HepG2 (cell line): ENCODE data around the gene SEC63. TPM values are rescaled to one million over a fixed set of nuclear protein-coding genes. Genes with fewer than 3 reads are reported as not detected.
A peak's percentile ranks its signal among the peaks of the same experiment; 100 is the strongest.

Experiments
- AGO1 ChIP-seq: fragments of 200-400 bp; formaldehyde crosslinking; IDR thresholded peaks from 2 replicates; pipeline ENCODE4 v1.6.1; 2017; ENCODE audit warnings: mild to moderate bottlenecking, low read depth, low read length, moderate library complexity; ENCODE audit not compliant: poor library complexity, severe bottlenecking
- ERF ChIP-seq: IDR thresholded peaks from 2 replicates; pipeline ENCODE4 v1.6.1; 2018; ENCODE audit warnings: missing biosample characterization, missing genetic modification reagents
- GPN1 ChIP-seq: sonication (generic); formaldehyde crosslinking; IDR thresholded peaks from 2 replicates; pipeline ENCODE4 v1.5.1; 2020; ENCODE audit warnings: missing genetic modification reagents, borderline replicate concordance
- HNF4A ChIP-seq: sonication (generic); formaldehyde crosslinking; IDR thresholded peaks from 2 replicates; pipeline ENCODE4 v1.4.0; 2020; ENCODE audit warnings: missing genetic modification reagents
- NFE2 ChIP-seq: sonication (generic); formaldehyde crosslinking; IDR thresholded peaks from 2 replicates; pipeline ENCODE4 v1.4.0; 2020; ENCODE audit warnings: missing genetic modification reagents
- PAWR ChIP-seq: sonication (generic); formaldehyde crosslinking; IDR thresholded peaks from 2 replicates; pipeline ENCODE4 v1.4.0; 2020; ENCODE audit warnings: missing genetic modification reagents, mild to moderate bottlenecking, borderline replicate concordance
- PHF5A ChIP-seq: IDR thresholded peaks from one replicate; pipeline ENCODE4 v1.6.1; 2018; ENCODE audit warnings: low read depth, missing genetic modification reagents; ENCODE audit not compliant: unreplicated experiment
- PHF8 ChIP-seq: sonication (generic); formaldehyde crosslinking; IDR thresholded peaks from 2 replicates; pipeline ENCODE4 v1.5.0; 2020; ENCODE audit warnings: missing genetic modification reagents
- POGZ ChIP-seq: sonication (generic); formaldehyde crosslinking; IDR thresholded peaks from 2 replicates; pipeline ENCODE4 v1.4.0; 2020; ENCODE audit warnings: mild to moderate bottlenecking, missing genetic modification reagents
- PRDM15 ChIP-seq: sonication (generic); formaldehyde crosslinking; IDR thresholded peaks from 2 replicates; pipeline ENCODE4 v1.4.0; 2020; ENCODE audit warnings: missing genetic modification reagents
- RARA ChIP-seq: IDR thresholded peaks from 2 replicates; pipeline ENCODE4 v1.6.1; 2016; ENCODE audit warnings: missing genetic modification reagents, missing compliant biosample characterization
- SNAPC2 ChIP-seq: sonication (generic); formaldehyde crosslinking; IDR thresholded peaks from 2 replicates; pipeline ENCODE4 v1.8.1; 2022; ENCODE audit warnings: mild to moderate bottlenecking, missing genetic modification reagents
- ZBTB21 ChIP-seq: sonication (generic); formaldehyde crosslinking; IDR thresholded peaks from 2 replicates; pipeline ENCODE4 v1.4.0; 2020; ENCODE audit warnings: missing genetic modification reagents
- ZNF17 ChIP-seq: sonication (generic); formaldehyde crosslinking; IDR thresholded peaks from 2 replicates; pipeline ENCODE4 v1.5.0; 2020; ENCODE audit warnings: mild to moderate bottlenecking, missing genetic modification reagents
- ZNF607 ChIP-seq: sonication (generic); formaldehyde crosslinking; IDR thresholded peaks from 2 replicates; pipeline ENCODE4 v1.5.1; 2020; ENCODE audit warnings: missing genetic modification reagents, mild to moderate bottlenecking, borderline replicate concordance
- ZNF710 ChIP-seq: sonication (generic); formaldehyde crosslinking; IDR thresholded peaks from 2 replicates; pipeline ENCODE4 v1.5.0; 2020; ENCODE audit warnings: mild to moderate bottlenecking, missing genetic modification reagents, borderline replicate concordance
- ZNF792 ChIP-seq: IDR thresholded peaks from 2 replicates; pipeline ENCODE4 v1.6.1; 2016
- polyA plus RNA-seq, 8 experiments: library from polyadenylated mRNA; depleted of rRNA in 3 of 8; stranded (reverse) in 7 of 8; unstranded in 1 of 8; fragments of >200 nt; fragmentation: Illumina TruSeq in 4 of 8; extraction: Trizol in 4 of 8; gene quantifications; 2 replicates each; pipeline versions ENCODE4 v1.2.1 to v1.2.3, GENCODE V29; 2011 to 2016; ENCODE audit warnings: low read depth in 4 of 8, missing spikeins in 1 of 8, mixed read lengths in 1 of 8; ENCODE audit not compliant: insufficient read depth in 1 of 8
- total RNA-seq, 5 experiments: library from RNA; depleted of rRNA; stranded (reverse); fragments of >200 nt; fragmentation: Illumina TruSeq; extraction: Trizol; gene quantifications; 2 replicates each; pipeline ENCODE4 v1.2.3, GENCODE V29; 2016; ENCODE audit warnings: low read depth in 1 of 5
- TF ChIP-seq, protein P1 (sequence below): sonication (generic); formaldehyde crosslinking; IDR thresholded peaks from 2 replicates; pipeline ENCODE4 v1.4.0; 2020; ENCODE audit warnings: missing genetic modification reagents
- TF ChIP-seq, protein P2 (sequence below): sonication (generic); formaldehyde crosslinking; IDR thresholded peaks from 2 replicates; pipeline ENCODE4 v1.4.0; 2020; ENCODE audit warnings: missing genetic modification reagents, borderline replicate concordance

SEC63 gene
- total and polyA plus RNA-seq, 2 of the 13 experiments (the other 11 are each of a cell fraction or from before 2014, with no cell fraction given), result 20.2 to 45.9 TPM

- TF ChIP-seq PRDM15 (CRISPR knock-in tag) (peak; percentile 71; the same call in 1 of the 2 replicates), PHF5A (CRISPR knock-in tag) (no peak), ERF (CRISPR knock-in tag) (peak; percentile 75), ZNF607 (peak; percentile 79; the same call in 1 of the 2 replicates), ZNF792 (CRISPR knock-in tag) (0 out of 2 replicates have a peak, but pooled peaks have one; percentile 41), RARA (CRISPR knock-in tag) (peak; percentile 16; the same call in 1 of the 2 replicates), ZBTB21 (no peak), SNAPC2 (no peak), ZNF710 (CRISPR knock-in tag) (no peak), GPN1 (CRISPR knock-in tag) (no peak), ZNF17 (CRISPR knock-in tag) (no peak), AGO1 (no peak), PHF8 (CRISPR knock-in tag) (peak; percentile 39; the same call in 1 of the 2 replicates), PAWR (CRISPR knock-in tag) (0 out of 2 replicates have a peak, but pooled peaks have one; percentile 41), POGZ (peak; percentile 63; the same call in 1 of the 2 replicates), NFE2 (CRISPR knock-in tag) (no peak), HNF4A (CRISPR knock-in tag) (peak; percentile 70)
- TF ChIP-seq, protein P1, sequence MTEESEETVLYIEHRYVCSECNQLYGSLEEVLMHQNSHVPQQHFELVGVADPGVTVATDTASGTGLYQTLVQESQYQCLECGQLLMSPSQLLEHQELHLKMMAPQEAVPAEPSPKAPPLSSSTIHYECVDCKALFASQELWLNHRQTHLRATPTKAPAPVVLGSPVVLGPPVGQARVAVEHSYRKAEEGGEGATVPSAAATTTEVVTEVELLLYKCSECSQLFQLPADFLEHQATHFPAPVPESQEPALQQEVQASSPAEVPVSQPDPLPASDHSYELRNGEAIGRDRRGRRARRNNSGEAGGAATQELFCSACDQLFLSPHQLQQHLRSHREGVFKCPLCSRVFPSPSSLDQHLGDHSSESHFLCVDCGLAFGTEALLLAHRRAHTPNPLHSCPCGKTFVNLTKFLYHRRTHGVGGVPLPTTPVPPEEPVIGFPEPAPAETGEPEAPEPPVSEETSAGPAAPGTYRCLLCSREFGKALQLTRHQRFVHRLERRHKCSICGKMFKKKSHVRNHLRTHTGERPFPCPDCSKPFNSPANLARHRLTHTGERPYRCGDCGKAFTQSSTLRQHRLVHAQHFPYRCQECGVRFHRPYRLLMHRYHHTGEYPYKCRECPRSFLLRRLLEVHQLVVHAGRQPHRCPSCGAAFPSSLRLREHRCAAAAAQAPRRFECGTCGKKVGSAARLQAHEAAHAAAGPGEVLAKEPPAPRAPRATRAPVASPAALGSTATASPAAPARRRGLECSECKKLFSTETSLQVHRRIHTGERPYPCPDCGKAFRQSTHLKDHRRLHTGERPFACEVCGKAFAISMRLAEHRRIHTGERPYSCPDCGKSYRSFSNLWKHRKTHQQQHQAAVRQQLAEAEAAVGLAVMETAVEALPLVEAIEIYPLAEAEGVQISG (CRISPR knock-in tag), result peak; percentile 64
- TF ChIP-seq, protein P2, sequence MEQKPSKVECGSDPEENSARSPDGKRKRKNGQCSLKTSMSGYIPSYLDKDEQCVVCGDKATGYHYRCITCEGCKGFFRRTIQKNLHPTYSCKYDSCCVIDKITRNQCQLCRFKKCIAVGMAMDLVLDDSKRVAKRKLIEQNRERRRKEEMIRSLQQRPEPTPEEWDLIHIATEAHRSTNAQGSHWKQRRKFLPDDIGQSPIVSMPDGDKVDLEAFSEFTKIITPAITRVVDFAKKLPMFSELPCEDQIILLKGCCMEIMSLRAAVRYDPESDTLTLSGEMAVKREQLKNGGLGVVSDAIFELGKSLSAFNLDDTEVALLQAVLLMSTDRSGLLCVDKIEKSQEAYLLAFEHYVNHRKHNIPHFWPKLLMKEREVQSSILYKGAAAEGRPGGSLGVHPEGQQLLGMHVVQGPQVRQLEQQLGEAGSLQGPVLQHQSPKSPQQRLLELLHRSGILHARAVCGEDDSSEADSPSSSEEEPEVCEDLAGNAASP, result peak; percentile 48; the same call in 1 of the 2 replicates
Observed at GRCh38 chr6:107847844-107848802, 109.9 kb downstream of the SEC63 start (continued).
